ENCODE data around the gene PLP1. TPM values are rescaled to one million over a fixed set of nuclear protein-coding genes. Genes with fewer than 3 reads are reported as not detected.

PLP1 gene
- total RNA-seq, 4 donors from 2014 or later = 256 to 727 (median 404) TPM

DNA sequence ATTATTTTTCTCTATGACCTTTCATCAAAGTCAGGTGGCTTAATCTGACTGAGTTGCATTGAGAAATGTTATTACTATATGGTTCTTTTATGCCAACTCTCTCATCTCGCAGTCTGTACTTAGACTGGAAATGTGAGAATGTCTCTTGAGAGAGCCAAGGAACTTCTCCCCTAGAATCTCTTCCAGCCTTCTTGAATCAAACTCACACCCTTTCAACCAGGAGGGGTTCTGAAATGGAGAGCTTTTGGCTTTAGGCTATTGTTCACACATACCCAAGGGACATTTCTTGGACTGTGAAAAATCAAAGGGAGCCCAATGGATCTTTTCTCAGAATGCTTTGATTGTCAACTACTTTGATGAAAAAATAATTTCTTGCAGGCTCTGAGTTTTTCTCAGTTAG lies 5.1 kb downstream of the PLP1 start:
- 19 to 62% methylated on average over 1 of the region's 1 CpG for WGBS, 2 donors
- no peak for DNase-seq (ENCODE audit: low spot score in 2 of 2)

DNA sequence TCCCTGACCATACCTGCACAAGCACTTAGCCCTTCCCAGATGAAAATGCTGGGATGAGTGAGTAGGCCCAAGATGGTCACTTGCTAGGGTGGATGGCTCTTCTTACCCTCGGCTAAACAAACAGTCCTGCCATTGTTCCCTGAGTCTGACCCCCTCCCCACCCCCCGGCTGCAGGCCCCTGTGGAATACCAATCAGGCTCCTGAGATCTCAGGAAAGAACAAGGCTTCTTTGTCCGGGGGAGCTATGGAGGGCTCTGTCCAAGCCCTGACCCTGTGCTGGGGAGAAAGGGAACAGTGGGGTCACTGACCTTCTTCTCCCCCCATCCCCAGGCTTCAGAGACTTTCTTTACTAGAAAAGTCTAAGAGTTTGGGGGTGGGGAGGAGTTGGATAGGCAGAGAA lies 6.0 kb downstream of the PLP1 start:
- DNase-seq (ENCODE audit: low spot score in 2 of 2) = no peak
- H3K4me1 ChIP-seq = peaks cover 0 to 37% (median 13%) of the 10 kb centered on the region in 4 donors
- 14 to 54% methylated on average over 1 to 3 of the region's 3 CpGs for WGBS, 2 donors
- H3K27ac ChIP-seq = peak overlapping the region in 2 of 4 donors; percentile 78 to 85
- peaks cover 0 to 13% of the 10 kb centered on the region in 2 donors for H3K27me3 ChIP-seq
- TF ChIP-seq POLR2A (IDR thresholded peaks at IDR 0.05) (no peak), EP300 (IDR thresholded peaks at IDR 0.05) (no peak)
- TF ChIP-seq, protein P1, sequence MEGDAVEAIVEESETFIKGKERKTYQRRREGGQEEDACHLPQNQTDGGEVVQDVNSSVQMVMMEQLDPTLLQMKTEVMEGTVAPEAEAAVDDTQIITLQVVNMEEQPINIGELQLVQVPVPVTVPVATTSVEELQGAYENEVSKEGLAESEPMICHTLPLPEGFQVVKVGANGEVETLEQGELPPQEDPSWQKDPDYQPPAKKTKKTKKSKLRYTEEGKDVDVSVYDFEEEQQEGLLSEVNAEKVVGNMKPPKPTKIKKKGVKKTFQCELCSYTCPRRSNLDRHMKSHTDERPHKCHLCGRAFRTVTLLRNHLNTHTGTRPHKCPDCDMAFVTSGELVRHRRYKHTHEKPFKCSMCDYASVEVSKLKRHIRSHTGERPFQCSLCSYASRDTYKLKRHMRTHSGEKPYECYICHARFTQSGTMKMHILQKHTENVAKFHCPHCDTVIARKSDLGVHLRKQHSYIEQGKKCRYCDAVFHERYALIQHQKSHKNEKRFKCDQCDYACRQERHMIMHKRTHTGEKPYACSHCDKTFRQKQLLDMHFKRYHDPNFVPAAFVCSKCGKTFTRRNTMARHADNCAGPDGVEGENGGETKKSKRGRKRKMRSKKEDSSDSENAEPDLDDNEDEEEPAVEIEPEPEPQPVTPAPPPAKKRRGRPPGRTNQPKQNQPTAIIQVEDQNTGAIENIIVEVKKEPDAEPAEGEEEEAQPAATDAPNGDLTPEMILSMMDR (IDR thresholded peaks at IDR 0.05) = no peak
- no peaks in the 10 kb centered on the region for H3K9me3 ChIP-seq
- no peak overlapping the region for H3K4me3 ChIP-seq
- H3K36me3 ChIP-seq = no peaks in the 10 kb centered on the region

More for the DNA sequence above, 5.1 kb downstream of the PLP1 start:
- H3K4me3 ChIP-seq = peak overlapping the region in 1 of 4 donors; percentile 49
- no peaks in the 10 kb centered on the region for H3K36me3 ChIP-seq
- H3K9me3 ChIP-seq = no peaks in the 10 kb centered on the region
- TF ChIP-seq, protein P1 (IDR thresholded peaks at IDR 0.05) = no peak
- no peak for TF ChIP-seq POLR2A (IDR thresholded peaks at IDR 0.05)
- no peak for TF ChIP-seq EP300 (IDR thresholded peaks at IDR 0.05)
- peaks cover 0 to 10% of the 10 kb centered on the region in 2 donors for H3K27me3 ChIP-seq
- peak overlapping the region; percentile 34 to 85 (median 64) for H3K27ac ChIP-seq
- H3K4me1 ChIP-seq = peaks cover 0 to 37% (median 11%) of the 10 kb centered on the region in 4 donors

DNA sequence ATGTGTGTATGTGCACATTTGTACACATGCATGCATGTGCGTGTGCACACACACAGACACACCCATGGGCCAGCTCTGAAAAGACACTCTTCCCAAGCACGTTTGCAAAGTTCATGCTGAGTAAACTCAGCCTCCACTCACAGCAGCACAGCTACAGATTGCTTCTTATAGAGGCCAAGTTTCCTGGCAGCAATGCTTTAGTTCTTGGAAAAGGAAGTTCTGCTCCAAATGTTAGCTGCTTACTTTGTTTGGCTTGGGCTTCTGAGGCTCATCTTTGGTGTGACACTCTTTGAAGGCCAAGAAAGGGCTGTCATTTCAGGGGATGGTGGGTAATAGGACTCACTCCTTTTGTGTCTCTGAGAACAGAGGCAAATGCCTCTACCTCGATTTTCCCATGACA lies 6.6 kb downstream of the PLP1 start:
- H3K4me1 ChIP-seq = peaks cover 0 to 37% (median 13%) of the 10 kb centered on the region in 4 donors
- H3K9me3 ChIP-seq = no peaks in the 10 kb centered on the region
- DNase-seq (ENCODE audit: low spot score in 2 of 2) = no peak
- H3K27ac ChIP-seq = peak overlapping the region in 3 of 4 donors; percentile 19 to 85 (median 78)
- no peaks in the 10 kb centered on the region for H3K36me3 ChIP-seq
- 17 to 31% methylated on average over 3 of the region's 3 CpGs for WGBS, 2 donors
- TF ChIP-seq POLR2A (IDR thresholded peaks at IDR 0.05) (no peak), EP300 (IDR thresholded peaks at IDR 0.05) (peak in 1 of 2 donors; percentile 20)
- TF ChIP-seq, protein P1 (IDR thresholded peaks at IDR 0.05) = no peak
- peaks cover 0 to 17% of the 10 kb centered on the region in 2 donors for H3K27me3 ChIP-seq
- H3K4me3 ChIP-seq = no peak overlapping the region

DNA sequence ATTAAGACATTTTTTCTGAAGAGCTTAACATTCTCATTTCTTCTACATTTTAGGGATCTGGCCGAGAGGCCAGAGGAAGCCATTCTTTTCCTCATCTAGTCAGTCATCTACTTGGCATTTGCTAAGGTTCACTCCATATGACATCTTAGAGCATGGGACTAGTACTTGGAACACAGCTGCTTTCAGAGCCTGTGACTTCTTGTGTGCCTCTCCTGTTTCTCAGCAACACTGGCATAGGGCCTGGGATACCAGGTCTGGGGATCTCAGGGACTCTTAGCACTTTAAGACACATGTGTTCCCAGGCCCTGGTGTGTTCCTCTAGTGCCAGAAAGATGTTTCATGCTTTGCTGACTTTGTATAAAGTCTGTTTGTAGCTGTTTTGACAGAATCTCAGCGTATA lies 7.3 kb downstream of the PLP1 start:
- no peak overlapping the region for H3K4me3 ChIP-seq
- TF ChIP-seq EP300 (IDR thresholded peaks at IDR 0.05) = peak in 1 of 2 donors; percentile 36
- TF ChIP-seq, protein P1 (IDR thresholded peaks at IDR 0.05) = no peak
- TF ChIP-seq POLR2A (IDR thresholded peaks at IDR 0.05) = no peak
- 47 to 53% methylated on average over 2 of the region's 2 CpGs for WGBS, 2 donors
- DNase-seq (ENCODE audit: low spot score in 2 of 2) = peak in 1 of 2 donors; percentile 8
- H3K27me3 ChIP-seq = peaks cover 0 to 20% of the 10 kb centered on the region in 2 donors
- H3K9me3 ChIP-seq = no peaks in the 10 kb centered on the region
- H3K36me3 ChIP-seq = no peaks in the 10 kb centered on the region
- H3K4me1 ChIP-seq = peaks cover 0 to 37% (median 13%) of the 10 kb centered on the region in 4 donors
- H3K27ac ChIP-seq = peak overlapping the region; percentile 12 to 85 (median 59)

DNA sequence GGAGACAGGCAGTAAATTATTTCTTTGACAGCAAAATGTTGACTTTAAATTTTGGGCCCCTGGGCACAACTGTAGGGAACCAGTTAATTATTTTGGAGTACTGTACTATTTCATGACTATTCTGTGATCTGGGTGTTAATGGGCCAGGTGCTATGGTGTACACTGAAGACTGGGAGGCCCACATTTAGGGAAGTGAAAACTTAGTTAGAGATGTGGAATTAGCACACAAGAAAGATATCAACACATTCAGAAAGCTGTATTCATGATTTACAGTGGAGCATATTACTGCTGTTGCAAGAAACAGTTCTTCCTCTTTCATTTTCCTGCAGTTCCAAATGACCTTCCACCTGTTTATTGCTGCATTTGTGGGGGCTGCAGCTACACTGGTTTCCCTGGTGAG lies 12.4 kb downstream of the PLP1 start:
- Histone ChIP-seq H3K27me3 (peaks cover 0 to 46% of the 10 kb centered on the region in 2 donors), H3K27ac (peak overlapping the region in 2 of 4 donors; percentile 2 to 15), H3K36me3 (peaks cover 0 to 6% (median 0%) of the 10 kb centered on the region in 3 donors), H3K4me1 (peaks cover 0 to 21% (median 9%) of the 10 kb centered on the region in 4 donors), H3K4me3 (no peak overlapping the region), H3K9me3 (no peaks in the 10 kb centered on the region)
- TF ChIP-seq POLR2A (IDR thresholded peaks at IDR 0.05) (no peak), EP300 (IDR thresholded peaks at IDR 0.05) (no peak)
- TF ChIP-seq, protein P1 (IDR thresholded peaks at IDR 0.05) = no peak
- DNase-seq (ENCODE audit: low spot score in 2 of 2) = no peak
